DMS 273 treated with DMSO at 0.1 percent for 48 hours (cell line): ENCODE results near the gene OPN1SW.

ENCODE experiments used
- DNase-seq: peaks from one replicate; lab custom pipeline; 2025; lab: John Stamatoyannopoulos, UW

The OPN1SW gene, protein sequence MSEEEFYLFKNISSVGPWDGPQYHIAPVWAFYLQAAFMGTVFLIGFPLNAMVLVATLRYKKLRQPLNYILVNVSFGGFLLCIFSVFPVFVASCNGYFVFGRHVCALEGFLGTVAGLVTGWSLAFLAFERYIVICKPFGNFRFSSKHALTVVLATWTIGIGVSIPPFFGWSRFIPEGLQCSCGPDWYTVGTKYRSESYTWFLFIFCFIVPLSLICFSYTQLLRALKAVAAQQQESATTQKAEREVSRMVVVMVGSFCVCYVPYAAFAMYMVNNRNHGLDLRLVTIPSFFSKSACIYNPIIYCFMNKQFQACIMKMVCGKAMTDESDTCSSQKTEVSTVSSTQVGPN

DNA sequence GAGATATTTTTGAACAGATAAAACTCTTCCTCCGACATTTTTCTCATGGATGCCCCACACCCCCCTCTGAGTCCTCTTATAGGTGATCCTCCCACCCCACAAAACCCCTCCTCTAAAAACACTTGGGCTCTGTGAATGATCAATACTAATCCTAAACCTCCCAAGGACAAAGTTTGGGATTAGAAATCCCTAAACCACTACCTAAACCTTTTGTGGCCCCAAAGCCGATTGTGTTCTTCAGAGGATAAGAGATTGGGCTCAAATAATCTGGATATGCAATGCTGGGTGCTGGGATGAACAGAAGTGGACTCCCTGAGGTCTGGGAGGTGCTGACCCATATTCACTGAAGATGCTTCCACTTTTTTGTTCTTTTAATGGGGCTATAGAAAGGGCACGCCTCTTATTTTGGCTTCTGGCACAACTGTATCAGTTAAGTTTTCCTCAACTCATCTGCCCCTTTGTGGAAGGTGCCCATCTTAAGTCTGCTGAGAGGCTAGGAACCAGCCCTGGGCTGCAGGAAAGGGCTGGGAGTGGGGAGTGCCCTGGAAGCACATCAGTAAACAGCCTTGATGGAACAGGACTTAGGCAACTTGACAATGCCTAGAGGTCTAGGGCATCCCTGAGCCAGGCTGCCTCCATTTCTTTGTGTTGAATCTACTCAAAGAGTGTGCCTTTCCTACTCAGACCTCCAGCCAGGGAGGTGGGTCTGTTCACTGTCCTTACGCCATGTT is at the start of gene OPN1SW:
Gene OPN1SW, minus strand, starts transcription at position 51 of the 731 bp plus-strand sequence. Its CDS starts 13 bp downstream, at position 38.
- DNase-seq = no peak

DNA sequence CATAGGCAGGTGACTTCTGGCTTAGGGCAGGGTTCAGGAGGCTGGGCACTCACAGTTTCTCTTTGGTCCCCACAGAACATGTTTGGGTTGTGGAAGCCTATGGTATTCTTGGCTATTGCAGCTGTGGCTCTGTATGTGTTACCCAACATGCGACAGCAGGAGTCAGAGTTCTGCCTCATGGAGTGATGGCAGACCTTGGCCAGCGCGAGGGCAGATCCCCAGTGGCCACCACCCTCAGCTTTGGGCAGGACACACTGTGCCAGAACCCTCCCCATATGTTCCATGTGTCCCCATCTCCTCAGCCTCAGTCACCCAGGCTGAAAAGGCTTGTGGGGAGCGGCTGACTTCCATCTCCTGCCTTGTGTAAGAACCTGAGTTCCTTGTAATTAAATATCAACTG is 46.1 kb upstream of the OPN1SW start:
- DNase-seq = no peak

DNA sequence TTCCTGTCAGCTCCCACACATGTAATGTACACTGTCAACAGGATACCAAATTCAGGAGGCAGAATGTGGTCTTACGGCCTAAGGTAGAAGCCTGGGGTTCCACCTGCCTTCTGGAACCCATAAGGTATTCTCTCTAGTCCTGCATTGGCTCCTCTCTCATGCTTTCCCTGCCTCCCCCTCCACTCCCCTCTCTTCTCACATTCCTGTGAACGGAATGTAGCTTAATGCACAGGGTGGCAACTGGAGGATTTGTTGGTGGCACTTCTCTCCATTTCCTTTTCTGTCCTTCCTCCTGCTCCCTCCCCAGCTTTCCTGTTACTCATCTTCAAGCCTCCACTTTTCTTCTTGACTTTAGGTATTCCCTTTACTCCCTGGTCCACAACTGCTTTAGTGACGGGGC is 43.1 kb upstream of the OPN1SW start:
- no peak for DNase-seq

DNA sequence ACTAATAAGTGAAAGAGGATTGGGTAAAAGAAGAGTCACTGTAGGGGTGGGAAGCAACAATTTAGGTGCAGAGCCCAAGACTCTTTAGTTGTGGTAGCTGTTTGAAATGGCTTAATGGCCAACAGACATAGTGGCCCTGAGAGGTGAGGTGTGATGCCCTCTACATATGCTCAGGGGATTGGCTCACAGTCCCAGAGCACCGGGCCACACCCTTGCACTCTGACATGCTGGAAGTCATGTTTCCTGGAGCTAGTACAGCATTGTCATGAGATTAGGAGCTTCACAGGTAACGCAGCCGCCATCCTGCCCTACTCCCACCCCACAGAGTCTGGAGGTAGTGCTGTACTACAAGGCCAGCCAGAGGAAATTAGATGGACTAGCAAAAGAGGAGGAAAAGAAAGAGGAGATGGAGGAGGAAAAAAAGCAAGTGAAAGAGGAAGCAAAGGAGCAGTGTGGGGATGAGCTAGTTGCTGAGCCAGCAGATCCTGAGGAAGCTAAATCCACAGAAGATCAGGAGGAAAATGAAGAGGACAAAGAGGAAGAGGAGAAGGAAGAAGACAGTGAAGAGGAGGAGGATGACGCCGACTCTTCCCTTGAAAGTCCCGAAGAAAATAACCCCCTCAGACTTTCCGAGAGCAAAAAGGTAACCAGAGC is 39.8 kb upstream of the OPN1SW start:
- no peak for DNase-seq

DNA sequence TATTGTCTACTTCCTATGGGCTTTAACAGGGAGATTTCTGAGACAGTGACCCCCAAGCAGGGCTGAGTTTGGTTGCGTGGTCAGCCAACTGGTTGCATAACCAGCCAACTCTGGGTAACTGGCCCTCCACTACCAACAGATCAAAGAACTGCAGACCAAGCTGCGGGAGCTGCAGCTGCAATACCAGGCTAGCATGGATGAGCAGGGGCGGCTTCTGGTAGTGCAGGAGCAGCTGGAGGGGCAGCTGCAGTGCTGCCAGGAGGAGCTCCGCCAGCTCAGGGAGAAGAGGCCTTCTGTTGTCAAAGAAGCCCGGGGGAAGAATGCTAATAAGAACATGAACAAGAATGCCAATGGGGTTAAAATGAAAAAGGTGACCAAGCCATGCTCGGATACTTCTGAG is 38.9 kb upstream of the OPN1SW start:
- DNase-seq = peak; percentile 29

DNA sequence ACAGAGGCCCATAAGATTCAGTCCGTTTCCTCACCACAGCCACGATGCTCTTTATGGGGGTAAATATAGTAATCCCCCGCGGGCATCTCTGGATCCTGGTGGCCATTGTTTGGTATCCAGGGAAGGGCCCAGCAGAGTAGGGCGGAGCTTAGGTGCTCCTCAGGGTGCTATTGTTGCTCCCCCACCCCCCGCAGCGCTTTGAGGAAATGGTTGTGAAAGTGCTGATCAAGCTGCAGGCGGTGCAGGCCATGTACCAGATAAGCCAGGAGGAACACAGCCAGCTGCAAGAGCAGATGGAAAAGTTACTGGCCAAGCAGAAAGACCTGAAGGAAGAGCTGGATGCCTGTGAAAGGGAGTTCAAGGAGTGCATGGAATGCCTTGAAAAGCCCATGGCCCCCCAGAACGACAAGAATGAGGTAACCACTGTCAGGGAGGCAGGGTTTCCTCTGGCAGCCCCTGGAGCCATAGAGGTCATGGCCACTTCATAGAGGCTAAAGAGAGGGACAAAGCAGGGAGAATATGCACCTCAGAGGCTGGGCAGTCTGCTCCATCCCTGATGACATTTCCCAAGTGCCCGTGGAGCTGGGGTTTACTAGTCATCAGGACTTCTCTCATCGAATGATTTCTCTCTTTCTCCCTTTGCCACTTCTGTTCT is 37.0 kb upstream of the OPN1SW start:
- DNase-seq = no peak

DNA sequence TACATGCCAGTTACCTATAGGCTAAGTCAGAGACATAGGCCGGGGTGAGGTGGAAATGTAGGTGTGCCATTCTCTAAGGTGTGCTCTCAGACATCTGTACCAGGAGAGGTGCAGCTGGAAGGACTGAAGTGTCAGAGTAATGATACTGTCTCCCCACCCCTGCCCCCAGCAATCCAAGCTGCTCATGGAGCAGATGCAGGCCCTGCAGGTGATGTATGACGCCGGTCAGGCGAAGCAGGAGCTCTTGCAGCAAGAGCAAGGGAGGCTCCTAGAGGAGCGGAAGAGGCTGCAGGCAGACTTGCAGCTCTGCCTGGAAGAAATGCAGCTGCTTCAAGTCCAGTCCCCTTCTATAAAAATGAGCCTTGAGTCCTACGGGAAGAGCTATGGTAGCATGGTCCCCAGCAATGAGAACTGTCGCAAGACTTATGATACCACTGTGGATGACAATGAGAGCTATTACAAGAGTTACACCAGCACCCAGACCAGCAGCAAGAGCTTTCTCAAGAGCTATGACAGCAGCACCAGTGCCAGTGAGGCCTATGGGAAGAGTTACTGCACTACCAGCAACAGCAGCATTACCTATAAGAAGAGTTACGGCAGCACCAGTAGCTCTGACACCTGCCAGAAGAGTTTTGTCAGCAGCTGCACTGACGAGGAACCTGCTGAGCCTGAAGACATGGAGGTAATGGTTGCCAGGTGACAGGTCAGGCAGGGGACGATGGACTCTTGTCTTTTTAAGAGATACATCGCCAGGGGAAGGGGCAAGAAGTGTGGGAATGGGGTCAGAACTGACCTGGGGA is 36.2 kb upstream of the OPN1SW start:
- no peak for DNase-seq

DNA sequence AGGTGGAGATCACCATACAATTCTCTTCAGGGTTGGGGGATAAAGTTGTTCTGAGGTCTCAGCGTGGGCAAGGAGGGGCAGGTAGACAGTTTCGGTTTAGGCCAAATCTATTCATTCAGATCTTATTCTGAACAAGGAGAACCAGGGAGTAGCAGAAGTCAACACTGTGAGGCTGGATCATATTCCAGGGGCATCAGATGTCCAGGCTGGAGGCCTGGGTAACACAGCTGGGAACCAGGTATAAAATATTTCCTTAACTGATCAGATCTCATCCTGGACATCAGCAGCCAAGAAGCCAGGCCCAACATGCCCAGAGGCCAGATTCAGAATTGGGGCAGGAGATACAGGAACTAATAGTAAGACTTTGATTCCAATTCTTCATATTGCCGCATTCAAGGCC is 35.4 kb upstream of the OPN1SW start:
- DNase-seq = no peak

DNA sequence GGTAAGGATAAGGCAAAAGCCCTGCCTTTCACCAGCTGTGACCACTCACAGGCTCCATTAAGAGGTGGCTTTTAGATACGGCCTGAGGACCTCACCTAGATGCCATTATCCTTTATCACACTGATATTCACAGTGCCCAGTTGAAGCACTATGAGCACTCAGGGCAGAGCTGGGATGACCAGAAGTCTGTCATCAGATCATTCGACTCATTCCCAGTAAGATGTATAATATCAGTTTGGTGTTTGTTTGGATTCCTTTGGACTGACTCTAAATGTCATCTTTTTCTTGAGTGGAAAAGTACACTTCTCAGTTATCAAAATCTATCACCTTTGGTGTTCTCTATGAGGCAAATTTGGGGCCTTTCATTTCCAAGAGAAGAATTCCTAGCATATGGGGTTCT is 34.9 kb upstream of the OPN1SW start:
- no peak for DNase-seq

DNA sequence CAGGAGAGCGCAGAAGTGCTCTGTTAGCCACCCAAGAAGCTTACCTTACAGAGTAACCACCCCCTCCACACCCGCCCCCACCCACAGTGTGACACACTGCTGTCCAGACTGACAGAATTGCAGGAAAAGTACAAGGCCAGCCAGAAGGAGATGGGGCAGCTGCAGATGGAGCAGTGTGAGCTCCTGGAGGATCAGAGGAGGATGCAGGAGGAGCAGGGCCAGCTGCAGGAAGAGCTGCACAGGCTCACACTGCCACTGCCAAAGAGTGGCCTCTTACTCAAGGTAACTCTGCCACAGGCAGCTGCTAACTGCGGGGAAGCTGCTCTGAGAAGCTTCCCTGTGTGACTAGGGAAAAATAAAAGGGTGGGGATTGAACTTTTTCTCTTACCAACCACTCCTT is 33.8 kb upstream of the OPN1SW start:
- no peak for DNase-seq

DNA sequence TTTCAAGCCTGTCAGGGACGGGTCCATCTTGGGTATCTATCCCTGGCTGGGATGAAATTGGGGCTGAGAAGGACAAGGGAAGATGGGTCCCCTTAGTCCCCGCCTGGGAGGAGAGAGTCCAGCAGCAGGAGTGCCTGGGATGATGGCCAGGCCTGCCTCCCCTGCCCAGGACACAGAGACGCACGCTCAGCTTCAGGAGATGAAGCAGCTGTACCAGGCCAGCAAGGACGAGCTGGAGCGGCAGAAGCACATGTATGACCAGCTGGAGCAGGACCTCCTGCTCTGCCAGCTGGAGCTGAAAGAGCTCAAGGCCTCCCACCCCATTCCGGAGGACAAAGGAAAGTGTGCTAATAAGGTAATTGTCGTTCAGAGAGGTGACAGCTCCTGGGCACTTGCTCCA is 31.6 kb upstream of the OPN1SW start:
- no peak for DNase-seq

DNA sequence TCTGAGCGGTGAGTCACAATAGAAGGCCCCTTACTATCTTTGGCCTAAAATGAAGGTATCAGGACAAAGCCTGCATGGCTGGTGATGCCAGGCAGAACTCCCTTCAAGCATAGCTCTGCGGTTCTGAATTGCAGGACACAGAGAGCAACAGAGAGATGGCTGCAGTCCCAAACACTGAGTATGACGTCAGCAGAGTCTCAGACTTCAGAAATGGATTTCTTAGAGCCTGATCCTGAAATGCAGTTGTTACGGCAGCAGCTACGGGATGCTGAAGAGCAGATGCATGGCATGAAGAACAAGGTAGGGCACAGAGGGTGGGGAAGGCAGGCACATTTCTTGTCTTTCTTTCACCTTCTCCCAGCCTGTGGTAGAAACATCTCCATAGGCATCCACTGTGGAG is 29.6 kb upstream of the OPN1SW start:
- no peak for DNase-seq

DNA sequence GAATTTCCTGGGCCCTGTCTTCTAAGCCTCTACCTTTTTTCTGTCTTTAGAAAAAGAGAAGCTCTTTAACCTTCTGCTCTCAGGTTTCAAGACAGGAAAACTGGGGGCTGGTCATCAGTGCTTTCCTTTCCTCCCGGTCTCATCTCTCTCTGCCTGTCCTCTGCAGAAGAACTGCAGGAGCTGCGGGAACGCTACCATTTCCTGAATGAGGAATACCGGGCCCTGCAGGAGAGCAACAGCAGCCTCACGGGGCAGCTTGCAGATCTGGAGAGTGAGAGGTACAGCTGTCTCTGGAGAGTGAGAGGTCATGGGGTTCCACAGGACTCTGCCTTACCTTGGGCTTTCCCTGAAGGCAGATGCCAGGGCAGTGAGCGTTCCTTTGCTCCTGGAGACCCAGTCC is 28.9 kb upstream of the OPN1SW start:
- DNase-seq = no peak

DNA sequence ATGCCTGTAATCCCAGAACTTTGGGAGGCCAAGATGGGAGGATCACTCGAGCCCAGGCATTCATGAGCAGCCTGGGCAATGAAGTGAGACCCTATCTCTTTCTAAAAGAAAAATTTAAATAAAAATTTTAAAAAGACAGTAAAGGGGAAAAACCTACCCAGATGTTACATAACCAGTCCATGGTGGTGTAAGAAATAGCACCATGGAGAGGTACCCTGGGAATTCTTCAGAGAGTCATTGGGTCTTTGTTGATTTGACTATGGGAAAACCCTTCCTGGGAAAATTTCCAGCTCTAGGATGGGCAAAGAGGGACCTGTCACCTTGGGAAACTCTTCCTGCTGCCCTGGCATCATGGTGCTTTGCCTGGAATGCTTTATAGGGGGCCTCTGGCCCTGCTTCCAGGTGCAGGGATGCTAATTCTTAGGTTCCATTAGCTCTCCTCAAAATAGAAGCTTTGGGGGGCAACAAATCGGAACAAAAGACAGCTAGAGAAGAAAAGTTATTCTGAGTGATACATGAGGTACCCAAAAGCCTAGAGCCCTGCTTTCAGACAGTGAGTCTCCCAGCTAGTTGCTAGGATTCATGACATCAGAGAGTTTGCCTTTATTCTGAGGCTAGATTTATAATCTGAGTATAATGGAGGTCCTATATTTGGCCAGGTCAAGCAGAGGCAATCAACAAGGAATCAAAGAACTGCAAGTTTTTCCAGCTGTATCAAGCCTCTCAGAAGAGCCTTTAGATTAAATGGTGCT is 26.2 kb upstream of the OPN1SW start:
- no peak for DNase-seq

DNA sequence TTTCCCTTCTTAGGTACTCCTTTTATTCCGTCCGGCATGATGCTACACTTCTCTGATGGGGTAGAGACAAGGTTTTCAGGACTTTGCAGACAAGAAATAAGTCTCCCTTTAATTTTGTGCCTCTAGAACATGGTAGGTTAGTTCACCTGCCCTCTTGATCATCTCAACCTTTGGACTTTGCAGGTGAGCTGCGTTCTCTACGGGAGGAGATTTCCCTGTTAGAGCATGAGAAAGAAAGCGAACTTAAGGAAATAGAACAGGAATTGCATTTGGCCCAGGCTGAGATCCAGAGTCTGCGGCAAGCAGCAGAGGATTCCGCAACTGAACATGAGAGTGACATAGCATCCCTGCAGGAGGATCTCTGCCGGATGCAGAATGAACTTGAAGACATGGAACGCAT is 25.4 kb upstream of the OPN1SW start:
- DNase-seq = no peak

DNA sequence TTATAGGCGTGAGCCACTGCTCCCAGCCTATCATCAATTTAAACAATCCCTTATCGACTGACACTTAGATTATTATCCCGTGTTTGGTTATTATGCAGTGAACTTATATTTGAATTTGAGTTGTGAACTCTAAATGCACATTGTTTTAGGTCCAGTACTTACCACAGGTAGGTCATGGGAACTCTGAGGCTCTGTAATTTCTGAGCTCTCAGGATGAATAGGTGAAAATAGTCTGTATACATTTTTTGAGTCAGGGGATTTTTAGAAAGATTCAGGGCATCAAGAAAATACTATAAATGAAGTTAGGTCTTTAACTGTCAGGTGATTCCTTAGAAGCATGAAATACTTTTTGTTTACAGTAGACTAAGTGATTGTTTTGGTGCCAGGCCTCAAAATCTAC is 25.0 kb upstream of the OPN1SW start:
- no peak for DNase-seq

DNA sequence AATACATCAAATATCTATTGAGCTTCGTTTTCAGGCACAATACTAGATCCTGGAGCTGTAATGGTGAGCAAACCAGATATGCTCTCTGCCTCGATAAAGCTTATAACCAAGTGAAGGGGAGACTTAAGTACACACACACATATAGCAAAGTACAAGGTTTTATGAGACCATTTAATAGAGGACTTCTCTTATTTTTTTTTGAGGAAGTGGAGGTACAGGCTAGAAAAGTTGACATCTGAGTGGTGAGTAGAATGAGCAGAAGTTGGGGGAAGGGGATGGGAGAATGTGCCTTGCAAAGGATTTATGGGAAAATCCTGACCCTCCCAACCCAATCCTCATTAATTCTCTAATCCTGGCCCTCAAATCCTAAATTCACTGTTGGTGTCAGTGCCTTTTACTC is 23.9 kb upstream of the OPN1SW start:
- no peak for DNase-seq

DNA sequence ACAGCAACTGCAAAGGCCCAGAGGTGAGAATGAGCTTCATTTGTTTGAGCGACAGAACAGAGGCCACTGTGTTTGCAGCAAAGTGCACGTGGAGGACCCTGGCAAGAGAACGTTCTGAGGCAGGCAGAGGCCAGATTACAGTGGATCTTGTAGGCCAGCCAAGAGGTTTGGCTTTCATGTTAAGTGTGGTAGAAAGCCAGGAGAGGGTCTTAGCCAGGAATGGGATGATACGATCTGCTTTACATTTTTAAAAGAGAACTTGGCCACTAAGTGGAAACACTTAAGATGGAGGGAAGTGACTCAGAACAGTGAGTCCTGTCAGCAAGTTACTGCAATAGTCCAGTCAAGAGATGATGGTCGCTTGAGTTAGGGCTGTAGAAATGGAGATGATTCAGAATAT is 20.7 kb upstream of the OPN1SW start:
- no peak for DNase-seq

DNA sequence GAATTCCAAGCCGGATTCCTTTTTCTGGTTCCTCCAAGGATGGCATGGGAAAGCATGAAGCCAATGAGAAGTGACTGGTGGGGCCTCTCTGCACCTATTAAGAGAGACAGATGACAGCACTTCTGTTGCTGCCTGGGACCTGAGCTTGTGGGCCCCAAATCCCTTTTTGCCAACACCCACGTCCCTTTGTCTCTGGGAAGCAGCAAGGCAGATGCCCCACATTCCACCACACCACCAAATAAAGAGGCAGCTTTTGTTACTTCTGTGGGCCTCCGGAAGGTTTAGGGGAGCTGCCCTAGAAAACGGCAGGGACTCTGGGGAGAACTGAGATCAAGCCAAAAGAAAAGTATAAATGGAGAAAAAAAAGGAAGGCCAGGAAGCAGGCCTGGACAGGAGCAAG is 19.5 kb upstream of the OPN1SW start:
- no peak for DNase-seq

DNA sequence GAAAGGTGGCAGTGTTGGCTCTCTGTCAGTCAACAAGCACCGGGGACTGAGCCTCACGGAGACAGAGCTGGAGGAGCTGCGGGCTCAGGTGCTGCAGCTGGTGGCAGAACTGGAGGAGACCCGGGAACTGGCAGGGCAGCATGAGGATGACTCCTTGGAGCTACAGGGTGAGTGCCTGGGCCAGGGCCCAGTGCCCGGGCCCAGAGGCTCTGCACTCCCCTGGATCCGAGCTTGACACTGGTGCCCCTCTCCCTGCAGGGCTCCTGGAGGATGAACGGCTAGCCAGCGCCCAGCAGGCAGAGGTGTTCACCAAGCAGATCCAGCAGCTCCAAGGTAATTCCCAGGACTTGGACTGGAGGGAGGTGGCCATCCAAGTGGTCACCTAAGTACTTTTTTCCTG is 18.8 kb upstream of the OPN1SW start:
- DNase-seq = no peak

DNA sequence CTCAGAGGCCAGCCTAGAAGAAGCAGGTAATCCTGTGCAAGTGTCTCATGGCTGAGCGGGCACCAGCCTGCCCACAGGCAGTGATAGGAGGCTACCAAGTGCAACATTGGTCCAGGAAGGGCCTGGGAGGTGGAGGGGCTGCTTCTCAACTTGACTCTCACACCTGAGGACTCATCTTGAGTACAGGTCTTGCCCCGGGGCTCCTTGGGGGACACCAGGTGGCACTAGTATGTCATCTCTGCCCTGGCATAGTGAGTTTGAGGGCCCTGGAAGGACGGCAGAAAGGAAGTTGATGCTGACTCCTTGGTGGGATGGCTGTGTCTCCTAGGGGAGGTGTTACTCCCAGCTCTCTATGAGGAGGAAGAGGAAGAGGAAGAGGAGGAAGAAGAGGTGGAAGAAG is 18.4 kb upstream of the OPN1SW start:
- DNase-seq = no peak
